Astrocyte (in vitro differentiated cells and primary cell): ENCODE data around the gene ALPP.
"Not testable (repeated sequence)": the region's sequence is repeated elsewhere in the genome, so short reads cannot be mapped to it uniquely, and the experiment has no call there.

ENCODE experiments used
- EZH2 ChIP-seq: IDR thresholded peaks from 2 replicates; pipeline ENCODE4 v1.6.1; 2012; ENCODE audit warnings: mild to moderate bottlenecking, low read length, inconsistent platforms; ENCODE audit not compliant: insufficient read depth
- TF ChIP-seq, protein P1 (sequence below): IDR thresholded peaks from 2 replicates; pipeline ENCODE4 v1.5.1; 2011; ENCODE audit warnings: low read depth, mild to moderate bottlenecking, inconsistent platforms, low read length, moderate library complexity; ENCODE audit not compliant: insufficient read depth

DNA sequence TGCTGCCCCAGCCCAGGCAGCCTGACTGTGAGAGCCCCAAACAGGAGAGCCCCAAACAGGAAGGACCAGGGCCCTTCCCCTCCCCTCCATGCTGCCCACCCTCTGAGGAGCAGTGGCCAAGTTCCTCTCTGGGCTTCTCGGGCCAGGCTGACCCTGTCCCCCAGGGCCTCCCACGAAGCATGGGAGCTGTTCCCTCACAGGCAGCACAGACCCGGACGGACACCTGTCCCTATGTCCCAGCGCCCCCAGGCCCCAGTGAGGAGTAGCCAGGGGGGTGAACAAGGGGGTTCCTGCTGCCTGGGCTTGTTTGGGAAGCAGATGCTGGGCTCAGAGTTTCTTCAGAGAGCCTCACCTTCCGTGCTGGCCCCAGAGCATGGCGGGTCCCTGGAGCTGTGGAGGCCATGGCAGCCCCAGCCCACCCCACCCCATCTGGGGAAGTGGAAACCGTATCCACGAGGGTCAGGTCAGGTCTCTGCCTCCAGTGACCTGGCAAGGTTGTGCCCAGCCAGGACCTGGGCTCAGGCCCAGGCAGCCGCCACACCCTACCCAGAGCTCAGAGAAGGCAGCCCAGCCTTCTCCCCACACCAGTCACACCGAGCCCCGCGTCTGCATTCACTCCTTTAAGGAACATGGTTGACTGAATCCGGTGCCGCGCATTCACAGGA, 40.3 kb upstream of the ALPP start:
- TF ChIP-seq, protein P1, sequence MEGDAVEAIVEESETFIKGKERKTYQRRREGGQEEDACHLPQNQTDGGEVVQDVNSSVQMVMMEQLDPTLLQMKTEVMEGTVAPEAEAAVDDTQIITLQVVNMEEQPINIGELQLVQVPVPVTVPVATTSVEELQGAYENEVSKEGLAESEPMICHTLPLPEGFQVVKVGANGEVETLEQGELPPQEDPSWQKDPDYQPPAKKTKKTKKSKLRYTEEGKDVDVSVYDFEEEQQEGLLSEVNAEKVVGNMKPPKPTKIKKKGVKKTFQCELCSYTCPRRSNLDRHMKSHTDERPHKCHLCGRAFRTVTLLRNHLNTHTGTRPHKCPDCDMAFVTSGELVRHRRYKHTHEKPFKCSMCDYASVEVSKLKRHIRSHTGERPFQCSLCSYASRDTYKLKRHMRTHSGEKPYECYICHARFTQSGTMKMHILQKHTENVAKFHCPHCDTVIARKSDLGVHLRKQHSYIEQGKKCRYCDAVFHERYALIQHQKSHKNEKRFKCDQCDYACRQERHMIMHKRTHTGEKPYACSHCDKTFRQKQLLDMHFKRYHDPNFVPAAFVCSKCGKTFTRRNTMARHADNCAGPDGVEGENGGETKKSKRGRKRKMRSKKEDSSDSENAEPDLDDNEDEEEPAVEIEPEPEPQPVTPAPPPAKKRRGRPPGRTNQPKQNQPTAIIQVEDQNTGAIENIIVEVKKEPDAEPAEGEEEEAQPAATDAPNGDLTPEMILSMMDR, result not testable (repeated sequence)
- TF ChIP-seq EZH2, result not testable (repeated sequence)
